Endometrium (tissue), 2 donors: ENCODE results near the gene RNH1.
"Not testable (repeated sequence)": the region's sequence is repeated elsewhere in the genome, so short reads cannot be mapped to it uniquely, and the experiment has no call there.

Experiments used
- FAIRE-seq: peaks from 2 replicates; lab custom pipeline; 2012; peaks lifted over from hg19 to GRCh38; lab: Jason Lieb, UNC
- donor health status: control.
- donor health status: control.

The RNH1 gene

GRCh38 chr11:477052-477715, 29.9 kb downstream of the RNH1 start:
- FAIRE-seq: no peak

GRCh38 chr11:476416-476815, 30.6 kb downstream of the RNH1 start:
- FAIRE-seq: no peak

GRCh38 chr11:475941-476340, 31.1 kb downstream of the RNH1 start:
- FAIRE-seq: no peak

GRCh38 chr11:474914-475506, 32.0 kb downstream of the RNH1 start:
- FAIRE-seq: no peak

- no peak for FAIRE-seq
Observed at GRCh38 chr11:473962-474785, 32.9 kb downstream of the RNH1 start.

- no peak for FAIRE-seq
Observed at GRCh38 chr11:473415-473814, 33.6 kb downstream of the RNH1 start.

GRCh38 chr11:472816-473215, 34.2 kb downstream of the RNH1 start:
- no peak for FAIRE-seq

GRCh38 chr11:472272-472671, 34.8 kb downstream of the RNH1 start:
- FAIRE-seq: no peak

GRCh38 chr11:471468-472145, 35.4 kb downstream of the RNH1 start:
- FAIRE-seq: no peak

- FAIRE-seq: no peak
Observed at GRCh38 chr11:469684-470560, 37.1 kb downstream of the RNH1 start.

- not testable (repeated sequence) for FAIRE-seq
Observed at GRCh38 chr11:469026-469683, 37.9 kb downstream of the RNH1 start.

- no peak for FAIRE-seq
Observed at GRCh38 chr11:468493-468892, 38.5 kb downstream of the RNH1 start.

GRCh38 chr11:468036-468435, 39.0 kb downstream of the RNH1 start:
- FAIRE-seq: no peak

- no peak for FAIRE-seq
Observed at GRCh38 chr11:465896-466530, 41.0 kb downstream of the RNH1 start.

- no peak for FAIRE-seq
Observed at GRCh38 chr11:464316-464715, 42.7 kb downstream of the RNH1 start.

- no peak for FAIRE-seq
Observed at GRCh38 chr11:462107-462890, 44.7 kb downstream of the RNH1 start.

GRCh38 chr11:461626-462025, 45.4 kb downstream of the RNH1 start:
- no peak for FAIRE-seq

- no peak for FAIRE-seq
Observed at GRCh38 chr11:460331-461199, 46.5 kb downstream of the RNH1 start.
